PC-3 (cell line): ENCODE results near the gene VPS13C. TPM values are rescaled to one million over a fixed set of nuclear protein-coding genes. Genes with fewer than 3 reads are reported as not detected.

Source experiments
- ATAC-seq: fragments of 200-7000 bp; cut with Tn5 transposase; 2 replicates; pipeline ENCODE4 v1.9.1; 2020; ENCODE audit warnings: mild to moderate bottlenecking, moderate library complexity
- BruUV-seq: library from RNA; stranded (reverse); fragments of 400-500 nt; replicated peaks from 2 replicates; lab custom pipeline; 2021; lab: Mats Ljungman, UMichigan
- CTCF ChIA-PET: fragments of 300-600 bp; sonication (Branson Sonifier 250); formaldehyde crosslinking; loops from one replicate; lab custom pipeline; 2022; ENCODE audit warnings: antibody characterized with exemption; lab: Charles Lee
- POLR2A ChIA-PET: fragments of 300-600 bp; sonication (Branson Sonifier 250); formaldehyde crosslinking; loops from one replicate; lab custom pipeline; 2022; ENCODE audit warnings: antibody characterized with exemption; ENCODE audit not compliant: unreplicated experiment; lab: Charles Lee
- DNase-seq: peaks from one replicate; pipeline ENCODE4 v3.0.0-alpha.2; 2015
- H2AFZ ChIP-seq: fragments of 300-600 bp; sonication (generic); 2 replicates; pipeline ENCODE4 v1.6.0; 2016; ENCODE audit warnings: antibody characterized with exemption, low read length
- H3F3A ChIP-seq: fragments of 300-600 bp; sonication (generic); one replicate; pipeline ENCODE4 v1.6.0; 2017; ENCODE audit warnings: antibody characterized with exemption, low read length, control low read depth, mild to moderate bottlenecking; ENCODE audit not compliant: unreplicated experiment
- H3K27ac ChIP-seq: fragments of 300-600 bp; sonication (generic); 2 replicates; pipeline ENCODE4 v1.5.1; 2016; ENCODE audit warnings: mild to moderate bottlenecking, low read length
- H3K27me3 ChIP-seq: fragments of 300-600 bp; sonication (generic); 2 replicates; pipeline ENCODE4 v1.6.1; 2016; ENCODE audit warnings: low read length, mixed read lengths
- H3K36me3 ChIP-seq: fragments of 300-600 bp; sonication (generic); 2 replicates; pipeline ENCODE4 v1.6.1; 2016; ENCODE audit warnings: low read depth, mixed run types, low read length, mixed read lengths
- H3K4me1 ChIP-seq: fragments of 300-600 bp; sonication (generic); 2 replicates; pipeline ENCODE4 v1.5.1; 2016; ENCODE audit warnings: low read length; ENCODE audit not compliant: insufficient read depth
- H3K4me2 ChIP-seq: fragments of 300-600 bp; sonication (generic); 2 replicates; pipeline ENCODE4 v1.6.0; 2016; ENCODE audit warnings: low read length
- H3K4me3 ChIP-seq: fragments of 300-600 bp; sonication (generic); 2 replicates; pipeline ENCODE4 v1.5.1; 2016; ENCODE audit warnings: mild to moderate bottlenecking, low read length, mixed read lengths
- H3K79me2 ChIP-seq: fragments of 300-600 bp; sonication (generic); 2 replicates; pipeline ENCODE4 v1.6.1; 2017; ENCODE audit warnings: low read length, mixed read lengths
- H3K9ac ChIP-seq: fragments of 300-600 bp; sonication (generic); 2 replicates; pipeline ENCODE4 v1.6.0; 2016; ENCODE audit warnings: mild to moderate bottlenecking, low read length
- H3K9me2 ChIP-seq: fragments of 300-600 bp; sonication (generic); replicated peaks from 2 replicates; pipeline ENCODE4 v1.6.1; 2016; ENCODE audit warnings: mixed run types, low read length, mixed read lengths
- H3K9me3 ChIP-seq: fragments of 300-600 bp; sonication (generic); 2 replicates; pipeline ENCODE4 v1.6.1; 2016; ENCODE audit warnings: low read length, mixed read lengths
- H4K20me1 ChIP-seq: fragments of 300-600 bp; sonication (generic); 2 replicates; pipeline ENCODE4 v1.6.1; 2016; ENCODE audit warnings: low read length, mixed read lengths
- CTCF ChIP-seq: fragments of 300-600 bp; sonication (generic); conservative IDR thresholded peaks from 2 replicates; pipeline ENCODE4 v1.5.1; 2017; ENCODE audit warnings: antibody characterized with exemption, low read depth, mild to moderate bottlenecking, low read length
- EZH2 ChIP-seq: fragments of 300-600 bp; sonication (generic); IDR thresholded peaks from one replicate; pipeline ENCODE4 v1.6.1; 2017; ENCODE audit warnings: antibody characterized with exemption, mild to moderate bottlenecking, low read length; ENCODE audit not compliant: unreplicated experiment
- EZH2phosphoT487 ChIP-seq: fragments of 300-600 bp; sonication (generic); IDR thresholded peaks from 2 replicates; pipeline ENCODE4 v1.6.1; 2018; ENCODE audit warnings: mild to moderate bottlenecking, antibody characterized with exemption, low read length, borderline replicate concordance
- intact Hi-C: fragments of 100-400 bp; cut with micrococcal nuclease; formaldehyde crosslinking; loops from 2 replicates; pipeline ENCODE4 v1.9.0; 2023
- total RNA-seq: library from RNA; depleted of rRNA; stranded (reverse); fragments of >200 nt; gene quantifications from 2 replicates; pipeline ENCODE4 v1.2.3, GENCODE V29; 2014

The VPS13C gene
- total RNA-seq, 1 experiment from 2014 or later: 11.4 TPM

- H3K9me3 ChIP-seq: no peaks in the 10 kb centered on the region
- H3K79me2 ChIP-seq: no peaks in the 10 kb centered on the region
- H3K4me1 ChIP-seq: peaks cover 16% of the 10 kb centered on the region
- POLR2A ChIA-PET: no interaction called here
- H3K27me3 ChIP-seq: no peaks in the 10 kb centered on the region
- no peak overlapping the region for H3K4me2 ChIP-seq
- ATAC-seq (no peak), DNase-seq (no peak)
- no peak overlapping the region for H3K9ac ChIP-seq
- H2AFZ ChIP-seq: no peak overlapping the region
- intact Hi-C loops: no loop called here
- H3K4me3 ChIP-seq: no peak overlapping the region
- no peaks in the 10 kb centered on the region for H3K9me2 ChIP-seq
- no peaks in the 10 kb centered on the region for H4K20me1 ChIP-seq
- no TSS peak for BruUV-seq
- H3F3A ChIP-seq: no peaks in the 10 kb centered on the region
- CTCF ChIA-PET: no interaction called here
- H3K36me3 ChIP-seq: no peaks in the 10 kb centered on the region
- TF ChIP-seq EZH2phosphoT487 (no peak), EZH2 (no peak), CTCF (no peak)
- H3K27ac ChIP-seq: no peak overlapping the region
Measured at GRCh38 chr15:62105266-62105665, 45.0 kb upstream of the VPS13C start.

GRCh38 chr15:62104846-62105245 lies 44.6 kb upstream of the VPS13C start:
- intact Hi-C loops: no loop called here
- POLR2A ChIA-PET: no interaction called here
- H3K9ac ChIP-seq: no peak overlapping the region

More at GRCh38 chr15:62104846-62105245, 44.6 kb upstream of the VPS13C start:
- Histone ChIP-seq H3K4me2 (no peak overlapping the region), H3F3A (no peaks in the 10 kb centered on the region), H3K27me3 (no peaks in the 10 kb centered on the region), H4K20me1 (no peaks in the 10 kb centered on the region), H3K4me3 (no peak overlapping the region), H3K27ac (no peak overlapping the region), H3K79me2 (no peaks in the 10 kb centered on the region), H3K36me3 (no peaks in the 10 kb centered on the region), H3K9me2 (no peaks in the 10 kb centered on the region), H3K9me3 (no peaks in the 10 kb centered on the region), H2AFZ (no peak overlapping the region), H3K4me1 (peaks cover 12% of the 10 kb centered on the region)
- ATAC-seq (no peak), DNase-seq (no peak)
- BruUV-seq: no TSS peak
- TF ChIP-seq EZH2 (no peak), EZH2phosphoT487 (no peak), CTCF (no peak)
- CTCF ChIA-PET: no interaction called here
